ENCODE measurements around the gene POLR2E.

The POLR2E gene

DNA sequence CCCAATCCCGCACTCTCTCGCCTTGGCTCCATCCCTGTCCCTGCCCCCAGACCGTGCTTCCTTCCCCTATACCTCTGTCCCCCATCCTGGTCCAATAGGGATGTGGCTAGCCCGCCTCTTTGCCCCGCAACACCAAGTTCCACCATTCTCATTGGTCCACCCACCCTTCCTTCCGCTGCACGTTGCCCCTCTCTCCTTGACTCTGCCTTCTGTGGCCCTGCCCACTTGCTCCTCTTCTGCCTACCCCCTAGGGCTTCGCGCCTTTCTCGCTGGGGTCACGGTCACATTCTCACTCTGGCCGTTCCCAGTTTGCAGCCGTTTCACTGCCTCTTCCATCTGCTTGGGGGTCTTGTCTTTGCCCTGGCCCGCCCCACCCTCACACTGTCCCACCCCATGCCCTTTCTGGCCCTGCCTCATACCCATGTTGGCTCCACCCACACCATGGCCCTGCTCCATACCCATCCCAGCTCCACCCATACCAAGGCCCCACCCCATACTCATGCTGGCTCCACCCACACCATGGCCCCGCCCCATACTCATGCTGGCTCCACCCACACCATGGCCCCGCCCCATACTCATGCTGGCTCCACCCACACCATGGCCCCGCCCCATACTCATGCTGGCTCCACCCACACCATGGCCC is 32.7 kb downstream of the POLR2E start:
- no peak for DNase-seq

DNA sequence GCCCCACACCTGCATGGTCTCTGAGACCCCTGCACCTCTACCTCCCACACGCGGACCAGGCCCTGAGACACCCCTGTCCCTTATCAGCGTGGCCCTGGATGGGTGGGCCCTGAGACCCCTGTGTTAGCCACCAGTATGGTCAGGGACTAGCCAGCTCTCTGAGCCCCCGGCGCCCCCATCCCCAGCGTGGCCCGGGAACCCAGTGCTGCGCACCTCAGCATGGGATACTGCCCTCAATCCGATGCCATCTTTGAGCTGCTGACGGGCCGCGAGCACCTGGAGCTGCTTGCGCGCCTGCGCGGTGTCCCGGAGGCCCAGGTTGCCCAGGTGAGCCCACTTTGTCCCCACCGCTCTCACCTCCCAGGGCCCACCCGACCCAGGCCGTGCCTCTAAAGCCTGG is 33.2 kb downstream of the POLR2E start:
- no peak for DNase-seq

DNA sequence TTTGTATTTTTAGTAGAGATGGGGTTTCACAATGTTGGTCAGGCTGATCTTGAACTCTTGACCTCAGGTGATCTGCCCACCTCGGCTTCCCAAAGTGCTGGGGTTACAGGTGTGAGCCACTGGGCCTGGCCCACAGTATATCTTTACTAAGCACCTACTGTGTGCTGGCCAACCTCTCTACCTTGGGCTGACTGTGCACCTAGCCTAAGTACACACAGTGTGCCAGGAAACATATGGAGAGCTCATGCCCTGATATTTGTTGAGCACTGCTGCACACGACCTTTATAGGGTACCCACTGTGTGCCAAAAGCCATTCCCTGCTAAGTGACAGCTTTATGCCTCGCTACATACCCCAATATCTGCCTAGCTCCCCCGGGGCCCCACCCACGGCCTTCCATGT is 34.5 kb downstream of the POLR2E start:
- DNase-seq, result no peak

DNA sequence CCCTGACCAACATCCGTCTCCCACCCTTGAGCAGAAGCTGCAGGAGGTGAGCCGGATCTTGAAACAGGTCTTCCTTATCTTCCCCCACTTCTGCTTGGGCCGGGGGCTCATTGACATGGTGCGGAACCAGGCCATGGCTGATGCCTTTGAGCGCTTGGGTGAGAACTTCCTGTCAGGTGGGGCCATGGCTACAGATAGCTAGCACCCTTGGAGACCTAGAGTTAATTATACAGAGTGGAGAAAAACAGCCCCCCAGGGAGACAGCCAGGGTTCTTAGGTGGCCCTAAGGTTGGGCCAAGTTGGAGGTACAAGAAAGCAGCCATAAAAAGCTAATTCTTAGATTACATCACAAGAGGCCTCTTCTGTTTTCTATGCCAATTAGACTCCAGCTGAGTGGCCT is 37.1 kb downstream of the POLR2E start:
- no peak for DNase-seq

DNA sequence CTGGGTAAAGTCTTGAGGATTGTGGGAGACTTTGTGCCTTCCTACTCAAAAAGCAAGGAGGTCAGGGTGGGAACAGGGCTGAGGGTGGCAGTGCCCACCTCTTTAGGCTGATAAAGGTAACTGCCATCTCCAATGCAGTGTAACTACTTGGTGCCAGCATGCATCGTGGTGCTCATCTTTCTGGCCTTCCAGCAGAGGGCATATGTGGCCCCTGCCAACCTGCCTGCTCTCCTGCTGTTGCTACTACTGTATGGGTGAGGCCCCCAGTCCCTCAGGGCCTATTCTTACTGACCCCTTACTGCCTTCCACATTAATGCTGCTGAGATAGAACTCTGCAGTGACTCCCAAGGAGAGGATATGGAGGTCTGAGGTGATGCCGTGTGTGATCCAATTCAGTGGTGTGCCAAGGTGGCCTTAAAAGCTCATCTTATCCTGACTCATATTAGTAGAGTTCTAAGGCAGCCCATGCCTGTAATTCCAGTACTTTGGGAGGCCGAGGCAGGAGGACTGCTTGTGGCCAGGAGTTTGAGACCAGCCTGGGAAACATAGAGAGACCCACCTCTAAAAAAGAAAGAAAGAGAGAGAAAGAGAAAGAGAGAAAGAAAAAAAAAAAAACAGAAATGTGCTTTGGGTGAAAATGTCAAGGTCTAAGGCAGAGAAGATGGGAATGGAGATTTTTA is 37.9 kb downstream of the POLR2E start:
- peak; percentile 56 for DNase-seq

DNA sequence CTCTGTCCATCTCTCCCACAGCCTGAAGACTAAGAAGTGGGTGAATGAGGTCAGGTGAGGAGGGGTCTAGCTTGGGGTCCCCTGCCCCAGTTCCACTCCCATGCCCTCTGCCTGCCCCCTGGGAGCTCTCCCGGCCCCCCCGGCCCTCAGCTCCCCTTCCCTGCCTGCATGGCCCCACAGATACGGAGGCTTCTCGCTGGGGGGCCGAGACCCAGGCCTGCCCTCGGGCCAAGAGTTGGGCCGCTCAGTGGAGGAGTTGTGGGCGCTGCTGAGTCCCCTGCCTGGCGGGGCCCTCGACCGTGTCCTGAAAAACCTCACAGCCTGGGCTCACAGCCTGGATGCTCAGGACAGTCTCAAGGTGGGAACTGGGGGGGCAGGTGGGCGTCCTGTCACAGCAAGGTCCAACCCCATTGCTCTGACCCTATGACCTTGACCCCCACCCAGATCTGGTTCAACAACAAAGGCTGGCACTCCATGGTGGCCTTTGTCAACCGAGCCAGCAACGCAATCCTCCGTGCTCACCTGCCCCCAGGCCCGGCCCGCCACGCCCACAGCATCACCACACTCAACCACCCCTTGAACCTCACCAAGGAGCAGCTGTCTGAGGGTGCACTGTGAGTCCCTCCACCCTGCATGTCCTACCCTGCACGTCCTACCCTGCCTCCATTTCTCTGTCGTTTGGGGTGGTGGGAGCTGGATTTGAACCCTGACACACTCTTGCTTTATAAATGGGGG is 39.1 kb downstream of the POLR2E start:
- DNase-seq, result no peak

DNA sequence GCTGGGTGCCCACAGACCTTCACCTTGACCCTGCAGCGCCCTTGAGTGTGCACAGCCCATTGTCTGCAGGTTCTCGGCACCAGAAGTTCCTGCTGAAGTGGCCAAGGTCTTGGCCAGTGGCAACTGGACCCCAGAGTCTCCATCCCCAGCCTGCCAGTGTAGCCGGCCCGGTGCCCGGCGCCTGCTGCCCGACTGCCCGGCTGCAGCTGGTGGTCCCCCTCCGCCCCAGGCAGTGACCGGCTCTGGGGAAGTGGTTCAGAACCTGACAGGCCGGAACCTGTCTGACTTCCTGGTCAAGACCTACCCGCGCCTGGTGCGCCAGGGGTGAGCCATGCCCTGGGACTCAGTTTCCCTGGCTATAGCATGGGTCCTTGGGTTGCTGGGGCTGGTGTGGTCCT is 40.1 kb downstream of the POLR2E start:
- DNase-seq, result no peak

DNA sequence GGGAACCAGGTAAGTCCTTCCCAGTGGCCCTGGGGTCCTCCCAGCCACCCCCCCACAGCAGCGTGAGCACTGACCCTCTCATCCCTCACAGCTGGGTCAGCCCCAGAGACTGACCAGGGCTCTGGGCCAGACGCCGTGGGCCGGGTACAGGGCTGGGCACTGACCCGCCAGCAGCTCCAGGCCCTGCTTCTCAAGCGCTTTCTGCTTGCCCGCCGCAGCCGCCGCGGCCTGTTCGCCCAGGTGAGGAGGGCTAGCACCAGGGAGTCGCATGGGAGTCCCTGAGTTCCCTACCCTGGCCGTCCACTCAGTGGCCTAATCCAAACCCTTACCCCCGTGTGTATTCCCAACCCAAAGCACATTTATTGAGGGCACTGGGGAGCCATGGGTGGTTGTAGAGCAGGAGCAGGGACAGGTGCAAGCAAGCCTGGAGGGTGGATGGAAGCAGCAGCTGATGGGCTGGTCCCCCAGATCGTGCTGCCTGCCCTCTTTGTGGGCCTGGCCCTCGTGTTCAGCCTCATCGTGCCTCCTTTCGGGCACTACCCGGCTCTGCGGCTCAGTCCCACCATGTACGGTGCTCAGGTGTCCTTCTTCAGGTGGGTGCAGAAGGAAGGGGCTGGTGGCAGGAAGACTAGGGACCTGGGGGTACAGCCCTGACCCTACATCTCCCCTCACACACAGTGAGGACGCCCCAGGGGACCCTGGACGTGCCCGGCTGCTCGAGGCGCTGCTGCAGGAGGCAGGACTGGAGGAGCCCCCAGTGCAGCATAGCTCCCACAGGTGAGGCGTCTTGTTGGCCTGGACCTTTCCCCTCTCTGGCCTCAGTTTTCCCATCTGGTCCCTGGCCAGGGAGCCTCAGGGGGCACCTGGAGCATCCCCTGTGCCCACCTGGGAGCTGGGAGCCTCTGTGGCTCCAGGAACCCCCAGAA is 40.8 kb downstream of the POLR2E start:
- no peak for DNase-seq

DNA sequence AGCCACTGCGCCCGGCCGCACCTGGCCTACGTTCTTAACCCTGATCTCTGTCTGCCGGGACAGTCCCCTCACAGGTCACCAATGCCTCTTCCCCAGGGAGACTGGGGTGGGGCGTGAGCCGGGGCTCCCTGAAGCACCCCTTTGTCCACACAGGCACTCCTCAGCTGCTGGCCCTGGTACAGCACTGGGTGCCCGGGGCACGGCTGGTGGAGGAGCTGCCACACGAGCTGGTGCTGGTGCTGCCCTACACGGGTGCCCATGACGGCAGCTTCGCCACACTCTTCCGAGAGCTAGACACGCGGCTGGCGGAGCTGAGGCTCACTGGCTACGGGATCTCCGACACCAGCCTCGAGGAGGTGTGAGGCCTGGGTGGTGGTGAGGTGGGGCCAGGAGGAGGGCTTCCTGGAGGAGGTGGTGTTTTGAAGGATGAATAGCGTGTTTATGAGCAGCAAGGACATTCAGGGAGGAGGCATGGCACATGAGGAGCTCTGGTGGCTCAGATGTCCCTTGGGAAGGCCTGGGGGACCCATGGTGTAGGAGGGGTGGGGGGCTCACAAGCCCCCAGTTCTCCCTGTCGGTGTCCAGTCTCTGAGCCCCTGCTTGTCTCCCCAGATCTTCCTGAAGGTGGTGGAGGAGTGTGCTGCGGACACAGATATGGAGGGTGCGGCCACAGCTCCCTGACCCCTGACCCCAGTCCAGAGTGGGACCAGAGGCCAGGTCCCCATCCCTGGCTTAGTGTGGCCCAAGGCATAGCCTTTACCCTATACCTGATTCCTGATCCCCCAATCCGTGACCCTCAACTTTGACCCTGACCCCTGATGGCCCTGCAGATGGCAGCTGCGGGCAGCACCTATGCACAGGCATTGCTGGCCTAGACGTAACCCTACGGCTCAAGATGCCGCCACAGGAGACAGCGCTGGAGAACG is 41.7 kb downstream of the POLR2E start:
- DNase-seq, result no peak

DNA sequence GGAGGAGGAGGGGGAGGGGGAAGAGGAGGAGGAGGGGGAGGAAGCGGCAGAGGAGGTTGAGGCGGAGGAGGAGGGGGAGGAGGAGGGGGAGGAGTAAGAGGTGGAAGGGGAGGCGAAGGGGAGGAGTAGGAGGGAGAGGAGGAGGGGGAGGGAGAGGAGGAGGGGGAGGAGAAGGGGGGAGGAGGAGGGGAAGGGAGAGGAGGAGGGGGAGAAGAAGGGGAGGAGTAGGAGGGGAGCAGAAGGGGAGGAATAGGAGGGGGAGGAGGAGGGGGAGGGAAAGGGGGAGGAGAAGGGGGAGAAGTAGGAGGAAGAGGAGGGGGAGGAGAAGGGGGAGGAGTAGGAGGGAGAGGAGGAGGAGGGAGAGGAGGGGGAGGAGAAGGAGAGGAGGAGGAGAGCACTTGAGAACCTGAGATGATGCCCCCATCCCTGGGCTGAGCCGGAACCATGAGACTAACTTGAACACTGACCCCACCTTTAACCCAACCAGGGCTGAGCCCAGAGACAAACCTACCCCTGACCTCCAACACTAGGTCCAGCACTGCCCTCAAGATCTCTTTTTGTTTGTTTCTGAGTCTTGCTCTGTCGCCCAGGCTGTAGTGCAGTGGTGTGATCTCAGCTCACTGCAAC is 42.7 kb downstream of the POLR2E start:
- no peak for DNase-seq

DNA sequence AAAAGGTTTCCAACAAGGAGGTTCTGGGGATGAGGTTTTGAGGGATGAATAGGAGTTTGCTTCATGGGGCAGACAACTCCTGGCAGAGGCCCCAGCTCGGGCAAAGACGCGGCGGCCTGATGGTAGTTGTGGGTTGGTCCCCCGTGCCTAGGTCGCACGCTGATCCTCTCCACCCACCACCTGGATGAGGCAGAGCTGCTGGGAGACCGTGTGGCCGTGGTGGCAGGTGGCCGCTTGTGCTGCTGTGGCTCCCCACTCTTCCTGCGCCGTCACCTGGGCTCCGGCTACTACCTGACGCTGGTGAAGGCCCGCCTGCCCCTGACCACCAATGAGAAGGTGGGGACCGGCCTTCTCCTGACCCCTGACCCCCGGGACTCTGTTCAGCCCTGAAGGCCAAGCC is 43.4 kb downstream of the POLR2E start:
- no peak for DNase-seq

DNA sequence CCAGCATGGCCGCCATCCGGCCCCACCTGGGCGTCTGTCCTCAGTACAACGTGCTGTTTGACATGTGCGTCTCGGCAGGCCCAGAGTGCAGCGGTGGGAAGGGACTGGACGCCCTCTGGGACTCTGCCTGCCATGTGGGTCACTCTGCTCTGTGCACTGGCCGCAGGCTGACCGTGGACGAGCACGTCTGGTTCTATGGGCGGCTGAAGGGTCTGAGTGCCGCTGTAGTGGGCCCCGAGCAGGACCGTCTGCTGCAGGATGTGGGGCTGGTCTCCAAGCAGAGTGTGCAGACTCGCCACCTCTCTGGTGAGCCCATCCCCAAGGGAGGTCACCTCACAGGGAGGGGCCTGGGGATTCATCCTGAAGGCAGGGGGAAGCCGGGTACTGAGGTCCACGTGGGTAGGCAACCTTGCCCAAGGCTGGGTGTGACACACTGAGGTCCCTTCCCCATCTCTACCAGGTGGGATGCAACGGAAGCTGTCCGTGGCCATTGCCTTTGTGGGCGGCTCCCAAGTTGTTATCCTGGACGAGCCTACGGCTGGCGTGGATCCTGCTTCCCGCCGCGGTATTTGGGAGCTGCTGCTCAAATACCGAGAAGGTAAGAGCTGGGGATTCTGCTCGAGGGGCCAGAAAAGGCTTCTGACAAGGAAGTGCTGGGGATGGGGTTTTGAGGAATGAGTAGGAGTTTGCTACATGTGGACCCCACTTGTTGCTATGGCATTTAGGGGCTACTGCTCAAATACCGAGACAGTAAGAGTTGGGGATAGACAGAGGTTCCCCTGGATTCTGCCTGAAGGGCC is 44.0 kb downstream of the POLR2E start:
- DNase-seq, result no peak

DNA sequence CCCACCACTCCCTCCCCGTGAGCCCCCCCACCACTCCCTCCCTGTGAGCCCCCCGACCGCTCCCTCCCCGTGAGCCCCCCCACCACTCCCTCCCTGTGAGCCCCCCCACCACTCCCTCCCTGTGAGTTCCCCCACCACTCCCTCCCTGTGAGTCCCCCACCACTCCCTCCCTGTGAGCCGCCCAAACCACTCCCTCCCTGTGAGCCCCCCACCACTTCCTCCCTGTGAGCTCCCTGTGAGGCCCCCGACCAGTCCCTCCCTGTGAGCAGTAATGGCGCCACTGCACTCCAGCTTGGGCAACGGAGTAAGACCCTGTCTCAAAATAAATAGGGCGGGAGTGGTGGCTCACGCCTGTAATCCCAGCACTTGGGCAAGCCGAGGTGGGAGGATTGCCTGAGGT is 45.4 kb downstream of the POLR2E start:
- no peak for DNase-seq

DNA sequence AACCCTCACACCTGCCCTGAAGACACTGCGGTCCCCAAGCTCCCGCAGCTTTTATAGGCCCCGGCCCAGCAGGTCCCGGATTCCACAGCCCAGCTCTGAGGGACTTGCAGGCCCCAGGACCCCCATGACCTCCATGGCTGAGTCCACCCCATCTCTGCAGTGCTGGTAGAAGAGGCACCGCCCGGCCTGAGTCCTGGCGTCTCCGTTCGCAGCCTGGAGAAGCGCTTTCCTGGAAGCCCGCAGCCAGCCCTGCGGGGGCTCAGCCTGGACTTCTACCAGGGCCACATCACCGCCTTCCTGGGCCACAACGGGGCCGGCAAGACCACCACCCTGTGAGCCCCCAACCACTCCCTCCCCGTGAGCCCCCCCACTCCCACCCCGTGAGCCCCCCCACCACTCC is 46.1 kb downstream of the POLR2E start:
- no peak for DNase-seq

DNA sequence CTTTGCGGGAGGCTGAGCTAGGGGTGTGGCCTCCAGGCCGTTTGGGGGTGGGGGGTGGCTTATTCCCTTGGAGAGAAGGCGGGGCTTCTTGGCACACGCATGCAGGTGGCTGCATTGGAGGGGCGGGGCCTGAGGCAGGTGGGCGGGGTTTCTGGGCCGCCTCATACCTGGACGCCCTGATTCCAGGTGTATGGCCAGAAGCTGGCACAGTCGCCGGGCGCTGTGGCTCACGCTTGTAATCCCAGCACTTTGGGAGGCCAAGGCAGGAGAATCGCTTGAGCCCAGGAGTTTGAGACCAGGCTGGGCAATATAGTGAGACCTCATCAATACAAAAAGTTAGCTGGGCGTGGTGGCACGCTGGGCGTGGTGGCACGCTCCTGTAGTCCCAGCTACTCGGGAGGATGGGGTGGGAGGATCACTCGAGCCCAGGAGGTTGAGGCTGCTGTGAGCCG is 47.5 kb downstream of the POLR2E start:
- DNase-seq, result no peak

DNA sequence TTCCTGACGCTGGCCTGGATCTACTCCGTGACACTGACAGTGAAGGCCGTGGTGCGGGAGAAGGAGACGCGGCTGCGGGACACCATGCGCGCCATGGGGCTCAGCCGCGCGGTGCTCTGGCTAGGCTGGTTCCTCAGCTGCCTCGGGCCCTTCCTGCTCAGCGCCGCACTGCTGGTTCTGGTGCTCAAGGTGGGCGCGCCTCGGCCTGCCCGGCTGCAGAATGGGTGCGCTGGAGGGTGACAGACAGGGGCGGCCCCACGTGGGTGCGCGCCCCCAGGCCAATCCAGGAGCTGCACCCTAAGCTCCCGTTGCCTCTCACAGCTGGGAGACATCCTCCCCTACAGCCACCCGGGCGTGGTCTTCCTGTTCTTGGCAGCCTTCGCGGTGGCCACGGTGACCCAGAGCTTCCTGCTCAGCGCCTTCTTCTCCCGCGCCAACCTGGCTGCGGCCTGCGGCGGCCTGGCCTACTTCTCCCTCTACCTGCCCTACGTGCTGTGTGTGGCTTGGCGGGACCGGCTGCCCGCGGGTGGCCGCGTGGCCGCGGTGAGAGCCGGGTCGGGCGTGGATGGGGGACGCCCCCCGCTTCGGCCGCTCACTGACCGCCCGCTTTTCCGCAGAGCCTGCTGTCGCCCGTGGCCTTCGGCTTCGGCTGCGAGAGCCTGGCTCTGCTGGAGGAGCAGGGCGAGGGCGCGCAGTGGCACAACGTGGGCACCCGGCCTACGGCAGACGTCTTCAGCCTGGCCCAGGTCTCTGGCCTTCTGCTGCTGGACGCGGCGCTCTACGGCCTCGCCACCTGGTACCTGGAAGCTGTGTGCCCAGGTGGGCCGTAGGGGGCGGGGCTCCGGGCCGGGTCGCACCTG is 48.1 kb downstream of the POLR2E start:
- no peak for DNase-seq

DNA sequence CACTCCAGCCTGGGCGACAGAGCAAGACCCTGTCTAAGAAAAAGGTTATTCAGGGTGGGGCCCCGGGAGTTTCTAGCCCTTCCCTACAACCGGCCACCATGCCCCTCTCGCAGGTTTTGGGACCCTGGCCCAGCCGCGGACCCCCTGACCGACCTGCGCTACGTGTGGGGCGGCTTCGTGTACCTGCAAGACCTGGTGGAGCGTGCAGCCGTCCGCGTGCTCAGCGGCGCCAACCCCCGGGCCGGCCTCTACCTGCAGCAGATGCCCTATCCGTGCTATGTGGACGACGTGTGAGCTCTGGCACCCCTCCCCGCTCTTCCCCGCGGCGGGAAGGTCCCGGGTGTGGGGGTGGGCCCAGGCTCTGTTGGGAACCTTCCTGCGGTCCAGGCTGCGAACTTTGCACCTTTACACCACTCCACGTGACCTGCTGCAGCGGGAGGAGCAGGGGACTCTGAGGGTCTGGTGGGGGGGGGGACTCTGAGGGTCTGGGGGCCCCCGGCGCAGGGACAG is 49.0 kb downstream of the POLR2E start:
- DNase-seq, result no peak

DNA sequence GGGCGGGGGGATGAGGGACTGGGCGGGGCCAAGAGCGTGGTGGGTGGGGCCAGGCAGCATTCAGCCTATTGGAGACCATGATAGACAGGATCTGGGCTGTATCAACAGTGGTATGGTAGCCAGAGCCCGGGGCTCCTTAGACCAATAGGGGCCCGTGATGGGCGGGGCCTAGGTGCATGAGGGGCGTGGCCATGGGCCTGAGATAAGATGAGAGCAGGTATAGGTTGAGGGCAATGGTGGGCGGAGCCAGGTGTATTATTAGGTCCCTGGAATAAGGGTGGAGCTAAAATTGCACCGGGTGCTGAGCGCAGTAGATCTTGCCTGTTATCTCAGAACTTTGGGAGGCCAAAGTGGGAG is 50.0 kb downstream of the POLR2E start:
- peak; percentile 16 for DNase-seq
